ENCODE results near the gene WWC1.

The WWC1 gene

DNA sequence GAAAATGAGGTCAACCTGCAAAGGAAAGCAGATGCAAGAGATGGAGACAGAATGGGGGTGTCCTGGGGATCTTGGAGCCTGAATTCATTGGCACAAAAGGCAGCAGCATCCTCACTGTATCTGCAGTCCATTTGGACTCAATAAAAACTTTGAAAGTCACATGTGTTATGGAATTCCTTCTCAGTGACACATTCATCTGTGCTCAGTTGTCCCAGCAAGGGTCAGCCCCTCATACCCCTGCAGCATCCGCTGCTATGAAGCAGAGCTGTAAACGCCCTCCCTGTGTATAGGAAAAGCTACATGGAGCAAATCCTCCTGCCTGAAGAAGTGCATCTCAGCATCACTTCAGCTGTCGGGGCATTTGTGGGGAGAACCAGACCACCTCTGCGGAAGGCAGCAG lies 180.3 kb downstream of the WWC1 start:
- CTCF ChIA-PET, result interaction anchor here (0.6 to 1.6 kb wide), 7 partner anchors 10 to 203 kb away, joined by 3 to 5 read pairs (median 3); no protein-coding TSS in a partner anchor
- TF ChIP-seq, protein P1, sequence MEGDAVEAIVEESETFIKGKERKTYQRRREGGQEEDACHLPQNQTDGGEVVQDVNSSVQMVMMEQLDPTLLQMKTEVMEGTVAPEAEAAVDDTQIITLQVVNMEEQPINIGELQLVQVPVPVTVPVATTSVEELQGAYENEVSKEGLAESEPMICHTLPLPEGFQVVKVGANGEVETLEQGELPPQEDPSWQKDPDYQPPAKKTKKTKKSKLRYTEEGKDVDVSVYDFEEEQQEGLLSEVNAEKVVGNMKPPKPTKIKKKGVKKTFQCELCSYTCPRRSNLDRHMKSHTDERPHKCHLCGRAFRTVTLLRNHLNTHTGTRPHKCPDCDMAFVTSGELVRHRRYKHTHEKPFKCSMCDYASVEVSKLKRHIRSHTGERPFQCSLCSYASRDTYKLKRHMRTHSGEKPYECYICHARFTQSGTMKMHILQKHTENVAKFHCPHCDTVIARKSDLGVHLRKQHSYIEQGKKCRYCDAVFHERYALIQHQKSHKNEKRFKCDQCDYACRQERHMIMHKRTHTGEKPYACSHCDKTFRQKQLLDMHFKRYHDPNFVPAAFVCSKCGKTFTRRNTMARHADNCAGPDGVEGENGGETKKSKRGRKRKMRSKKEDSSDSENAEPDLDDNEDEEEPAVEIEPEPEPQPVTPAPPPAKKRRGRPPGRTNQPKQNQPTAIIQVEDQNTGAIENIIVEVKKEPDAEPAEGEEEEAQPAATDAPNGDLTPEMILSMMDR (conservative IDR thresholded peaks at IDR 0.05; ENCODE audit: low read depth), result no peak
- no peak overlapping the region; the same call in 1 of the 2 replicates for H3K27ac ChIP-seq
- DNase-seq (ENCODE audit: low spot score), result no peak
- POLR2A ChIA-PET (ENCODE audit: low non-redundant PET), result no interaction called here

DNA sequence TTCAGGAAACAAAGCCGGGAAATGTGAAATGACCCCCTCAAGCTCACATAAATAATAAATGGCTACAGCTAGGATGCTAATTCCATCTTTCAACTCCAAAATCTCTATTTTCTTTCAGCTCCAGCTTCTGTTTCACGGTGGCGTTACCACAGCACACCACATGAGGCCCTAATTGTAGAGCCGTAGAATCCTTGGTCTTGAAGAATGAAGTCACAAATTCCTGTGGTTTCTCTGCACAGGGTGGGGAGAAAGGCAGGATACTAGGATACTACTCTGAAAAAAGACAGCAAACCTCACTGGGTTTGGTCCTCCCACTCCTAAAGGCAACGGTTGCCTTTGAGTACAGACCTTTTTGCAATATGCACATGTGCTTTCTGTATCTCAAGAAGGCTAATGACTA lies 180.9 kb downstream of the WWC1 start:
- peak overlapping the region; percentile 41; the same call in 1 of the 2 replicates for H3K27ac ChIP-seq
- peak; percentile 86 for DNase-seq (ENCODE audit: low spot score)
- POLR2A ChIA-PET (ENCODE audit: low non-redundant PET), result no interaction called here
- TF ChIP-seq, protein P1 (conservative IDR thresholded peaks at IDR 0.05; ENCODE audit: low read depth), result peak; percentile 31
- CTCF ChIA-PET, result interaction anchor here (0.6 to 1.6 kb wide), 5 partner anchors 10 to 82 kb away, joined by 3 to 5 read pairs (median 3); no protein-coding TSS in a partner anchor

DNA sequence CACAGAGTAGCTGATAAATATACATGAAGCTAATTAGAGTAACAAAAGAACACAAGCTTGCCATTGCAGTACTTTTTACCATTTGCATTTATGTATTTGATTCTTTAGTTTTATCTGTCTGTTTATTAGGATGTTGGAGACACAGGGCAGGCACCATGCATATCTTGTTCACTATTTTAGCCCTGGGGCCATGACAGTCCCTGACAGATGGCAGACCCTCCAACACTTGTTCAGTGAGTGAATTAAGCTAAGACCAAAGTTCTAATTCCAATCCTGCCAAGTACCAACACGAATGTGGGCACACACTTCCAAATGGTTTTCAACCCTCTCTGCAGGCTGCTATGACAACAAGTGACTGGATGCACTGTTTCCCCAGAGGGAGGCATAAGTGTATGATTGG lies 182.9 kb downstream of the WWC1 start:
- TF ChIP-seq, protein P1 (conservative IDR thresholded peaks at IDR 0.05; ENCODE audit: low read depth), result no peak
- H3K27ac ChIP-seq, result no peak overlapping the region
- CTCF ChIA-PET, result no interaction called here
- no peak for DNase-seq (ENCODE audit: low spot score)
- POLR2A ChIA-PET (ENCODE audit: low non-redundant PET), result no interaction called here

DNA sequence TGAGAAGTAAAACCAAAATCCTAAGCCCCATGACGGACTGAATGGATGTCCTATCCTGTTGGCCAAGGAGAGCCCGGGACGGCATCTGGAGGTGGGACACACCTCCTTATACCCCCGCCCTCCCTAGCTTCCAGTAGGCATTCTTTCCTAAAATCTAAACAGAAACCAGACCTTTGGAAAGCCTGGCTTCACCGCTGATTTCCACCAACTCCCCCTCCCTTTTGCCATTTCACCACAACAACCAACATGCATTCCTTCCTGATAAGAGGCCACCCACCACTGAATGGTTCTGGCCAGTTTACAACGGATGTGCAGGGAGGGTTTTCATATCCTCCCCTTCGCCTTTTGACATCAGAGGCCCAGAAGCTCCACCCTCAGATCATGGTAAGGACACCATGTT lies 185.6 kb downstream of the WWC1 start:
- POLR2A ChIA-PET (ENCODE audit: low non-redundant PET), result interaction anchor here (0.7 kb wide), 1 partner anchor 73 kb away, joined by 3 read pairs; no protein-coding TSS in a partner anchor
- no peak for DNase-seq (ENCODE audit: low spot score)
- H3K27ac ChIP-seq, result no peak overlapping the region
- CTCF ChIA-PET, result interaction anchor here (0.8 kb wide), 1 partner anchor 15 kb away, joined by 5 read pairs; no protein-coding TSS in a partner anchor
- TF ChIP-seq, protein P1 (conservative IDR thresholded peaks at IDR 0.05; ENCODE audit: low read depth), result no peak

DNA sequence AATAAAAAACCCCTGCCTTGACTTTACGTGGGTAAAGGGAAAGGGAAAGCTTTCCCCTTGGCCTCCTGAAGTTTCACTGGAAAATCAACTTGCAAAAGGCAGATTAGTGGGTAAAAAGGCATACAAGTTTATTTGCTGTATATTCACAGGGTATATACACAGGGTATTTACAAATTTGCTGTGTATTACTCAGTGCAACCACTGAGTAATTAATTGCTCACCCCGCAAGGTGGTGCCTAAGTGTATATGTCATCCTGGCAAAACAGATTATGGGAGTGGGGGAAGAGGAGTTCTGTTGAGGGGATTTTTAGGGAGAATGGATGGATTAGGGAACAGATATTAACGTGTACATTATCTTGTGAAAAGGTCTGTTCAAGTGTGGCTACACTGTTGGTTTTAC lies 187.7 kb downstream of the WWC1 start:
- TF ChIP-seq, protein P1 (conservative IDR thresholded peaks at IDR 0.05; ENCODE audit: low read depth), result no peak

DNA sequence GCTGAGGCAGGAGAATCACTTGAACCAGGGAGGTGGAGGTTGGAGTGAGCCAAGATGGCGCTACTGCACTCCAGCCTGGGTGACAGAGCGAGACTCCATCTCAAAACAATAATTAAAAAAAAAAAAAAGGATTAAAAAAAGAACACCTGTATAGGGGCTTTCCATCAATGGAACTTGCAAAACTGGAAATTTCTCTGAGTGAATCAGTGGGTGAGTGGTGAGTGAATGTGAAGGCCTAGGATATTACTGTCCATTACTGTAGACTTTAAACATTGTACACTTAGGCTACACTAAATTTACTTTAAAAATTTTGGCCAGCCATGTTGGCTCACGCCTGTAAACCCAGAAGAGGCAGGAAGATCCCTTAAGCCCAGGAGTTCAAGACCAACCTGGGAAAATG lies 189.2 kb downstream of the WWC1 start:
- TF ChIP-seq, protein P1 (conservative IDR thresholded peaks at IDR 0.05; ENCODE audit: low read depth), result no peak
- H3K27ac ChIP-seq, result no peak overlapping the region
- ChIA-PET POLR2A (ENCODE audit: low non-redundant PET) (no interaction called here), CTCF (interaction anchor here (1.0 kb wide), 1 partner anchor 185 kb away, joined by 6 read pairs; no protein-coding TSS in a partner anchor)
- DNase-seq (ENCODE audit: low spot score), result no peak

More for the DNA sequence above, 187.7 kb downstream of the WWC1 start:
- CTCF ChIA-PET, result no interaction called here
- DNase-seq (ENCODE audit: low spot score), result no peak
- H3K27ac ChIP-seq, result no peak overlapping the region
- POLR2A ChIA-PET (ENCODE audit: low non-redundant PET), result no interaction called here
